Thoracic aorta (tissue), 2 donors: ENCODE measurements around the gene HOXA2. TPM values are rescaled to one million over a fixed set of nuclear protein-coding genes. Genes with fewer than 3 reads are reported as not detected.

ENCODE experiments used
- ATAC-seq: fragments of 150-250 bp; one replicate; pipeline ENCODE4 v1.8.0; 2017; ENCODE audit warnings: low read depth; ENCODE audit not compliant: insufficient number of reproducible peaks, low FRiP score
- DNase-seq: peaks from one replicate; pipeline ENCODE4 v3.0.0-alpha.2; 2020; ENCODE audit warnings: low spot score
- H3K27ac ChIP-seq, 2 donors: fragments of 200-600 bp; sonication (generic); 1 replicate in 1 of 2; 2 replicates in 1 of 2; pipeline ENCODE4 v1.5.1; 2016; ENCODE audit warnings: mild to moderate bottlenecking in 2 of 2, moderate library complexity in 2 of 2
- H3K27me3 ChIP-seq: fragments of 200-600 bp; sonication (generic); replicated peaks from 2 replicates; pipeline ENCODE4 v1.6.0; 2016; ENCODE audit warnings: mild to moderate bottlenecking; ENCODE audit not compliant: insufficient read depth
- H3K36me3 ChIP-seq: fragments of 200-600 bp; sonication (generic); one replicate; pipeline ENCODE4 v1.5.1; 2016
- H3K4me1 ChIP-seq, 2 donors: fragments of 200-600 bp; sonication (generic); 1 replicate in 1 of 2; 2 replicates in 1 of 2; pipeline versions ENCODE4 v1.5.1 to v1.6.0; 2016; ENCODE audit warnings: low read depth in 2 of 2, mild to moderate bottlenecking in 1 of 2; ENCODE audit not compliant: control insufficient read depth in 1 of 2
- H3K4me3 ChIP-seq: fragments of 200-600 bp; sonication (generic); 2 replicates; pipeline ENCODE4 v1.5.1; 2016; ENCODE audit warnings: mild to moderate bottlenecking
- H3K9me3 ChIP-seq: fragments of 200-600 bp; sonication (generic); 2 replicates; pipeline ENCODE4 v1.5.1; 2016
- CTCF ChIP-seq: fragments of 200-600 bp; sonication (generic); IDR thresholded peaks from one replicate; pipeline ENCODE4 v1.5.1; 2019; ENCODE audit warnings: antibody characterized with exemption
- total RNA-seq, 2 donors: library from RNA; depleted of rRNA; stranded (reverse); fragments of >200 nt; gene quantifications; one replicate each; pipeline versions ENCODE4 v1.1.0 to v1.2.3, GENCODE V29; 2016

The HOXA2 gene
- total RNA-seq, 2 donors from 2014 or later: 3.4 to 4.6 TPM

GRCh38 chr7:27145914-27146412, 43.5 kb upstream of the HOXA2 start:
- ATAC-seq: no peak
- no peak overlapping the region for H3K4me3 ChIP-seq
- H3K9me3 ChIP-seq: no peaks in the 10 kb centered on the region
- peaks cover 8% of the 10 kb centered on the region for H3K36me3 ChIP-seq
- peaks cover 5 to 46% of the 10 kb centered on the region in 2 donors for H3K4me1 ChIP-seq
- no peak for DNase-seq
- H3K27ac ChIP-seq: no peak overlapping the region
- no peak for TF ChIP-seq CTCF
- H3K27me3 ChIP-seq: no peaks in the 10 kb centered on the region

- no peak for DNase-seq
- H3K4me1 ChIP-seq: peaks cover 5 to 48% of the 10 kb centered on the region in 2 donors
Measured at GRCh38 chr7:27145165-27145913, 42.9 kb upstream of the HOXA2 start.

GRCh38 chr7:27144781-27145164, 42.3 kb upstream of the HOXA2 start:
- H3K9me3 ChIP-seq: no peaks in the 10 kb centered on the region
- H3K36me3 ChIP-seq: peaks cover 11% of the 10 kb centered on the region
- H3K4me1 ChIP-seq: peaks cover 5 to 48% of the 10 kb centered on the region in 2 donors
- no peak overlapping the region for H3K4me3 ChIP-seq
- H3K27me3 ChIP-seq: no peaks in the 10 kb centered on the region
- H3K27ac ChIP-seq: peak overlapping the region in 1 of 2 donors; percentile 54
- no peak for TF ChIP-seq CTCF
- DNase-seq (no peak), ATAC-seq (no peak)

More at GRCh38 chr7:27145165-27145913, 42.9 kb upstream of the HOXA2 start:
- Histone ChIP-seq H3K36me3 (peaks cover 11% of the 10 kb centered on the region), H3K9me3 (no peaks in the 10 kb centered on the region), H3K4me3 (no peak overlapping the region), H3K27me3 (no peaks in the 10 kb centered on the region), H3K27ac (peak overlapping the region in 1 of 2 donors; percentile 54)
- ATAC-seq: no peak
- no peak for TF ChIP-seq CTCF

GRCh38 chr7:27143950-27144780, 41.7 kb upstream of the HOXA2 start:
- DNase-seq (no peak), ATAC-seq (no peak)
- Histone ChIP-seq H3K4me3 (peak overlapping the region; percentile 84), H3K27me3 (no peaks in the 10 kb centered on the region), H3K27ac (peak overlapping the region in 1 of 2 donors; percentile 54), H3K4me1 (peaks cover 5 to 42% of the 10 kb centered on the region in 2 donors), H3K36me3 (peaks cover 11% of the 10 kb centered on the region), H3K9me3 (no peaks in the 10 kb centered on the region)
- TF ChIP-seq CTCF: no peak
